Thyroid gland (tissue), 4 donors: ENCODE measurements around the gene PPP2R5E.

Experiments used
- CTCF ChIP-seq, 6 experiments: fragments of 200-600 bp in 3 of 6; fragments of 450-650 bp in 3 of 6; sonication (generic) in 3 of 6; IDR thresholded peaks; one replicate each; pipeline ENCODE4 v1.5.1; 2016 to 2019; ENCODE audit warnings: antibody characterized with exemption in 6 of 6, mild to moderate bottlenecking in 2 of 6, inconsistent platforms in 1 of 6, moderate library complexity in 1 of 6
- POLR2A ChIP-seq, 2 donors: fragments of 450-650 bp; IDR thresholded peaks; one replicate each; pipeline ENCODE4 v1.6.1; 2017; ENCODE audit warnings: antibody characterized with exemption in 2 of 2, mild to moderate bottlenecking in 2 of 2, moderate library complexity in 1 of 2

- no peak for TF ChIP-seq CTCF (IDR thresholded peaks at IDR 0.05)
- no peak for TF ChIP-seq POLR2A (IDR thresholded peaks at IDR 0.05)
Measured at GRCh38 chr14:63454436-63454835, 88.7 kb downstream of the PPP2R5E start.
